NCI-H1092 treated with DMSO at 0.1 percent for 48 hours (cell line): ENCODE data around the gene DMD.

Experiments
- DNase-seq: peaks from one replicate; lab custom pipeline; 2025; lab: John Stamatoyannopoulos, UW

DMD gene

GRCh38 chrX:31228909-31229308 lies 1982.4 kb downstream of the DMD start:
- no peak for DNase-seq

GRCh38 chrX:31228415-31228832 lies 1982.9 kb downstream of the DMD start:
- DNase-seq, result no peak

GRCh38 chrX:31227250-31227649 lies 1984.1 kb downstream of the DMD start:
- no peak for DNase-seq

- no peak for DNase-seq
Measured at GRCh38 chrX:31225819-31226218, 1985.5 kb downstream of the DMD start.

GRCh38 chrX:31224381-31225012 lies 1986.9 kb downstream of the DMD start:
- no peak for DNase-seq

GRCh38 chrX:31223817-31224216 lies 1987.5 kb downstream of the DMD start:
- DNase-seq, result no peak

- DNase-seq, result no peak
Measured at GRCh38 chrX:31222946-31223345, 1988.4 kb downstream of the DMD start.

GRCh38 chrX:31219174-31219573 lies 1992.2 kb downstream of the DMD start:
- DNase-seq, result no peak

GRCh38 chrX:31217084-31217483 lies 1994.3 kb downstream of the DMD start:
- no peak for DNase-seq

GRCh38 chrX:31215277-31215815 lies 1996.0 kb downstream of the DMD start:
- no peak for DNase-seq

GRCh38 chrX:31213941-31214340 lies 1997.4 kb downstream of the DMD start:
- DNase-seq, result peak; percentile 14

- DNase-seq, result peak; percentile 5
Measured at GRCh38 chrX:31212856-31213748, 1998.2 kb downstream of the DMD start.

GRCh38 chrX:31209005-31209628 lies 2002.2 kb downstream of the DMD start:
- no peak for DNase-seq

GRCh38 chrX:31201503-31201902 lies 2009.8 kb downstream of the DMD start:
- DNase-seq, result no peak

- DNase-seq, result no peak
Measured at GRCh38 chrX:31200430-31200829, 2010.9 kb downstream of the DMD start.

- no peak for DNase-seq
Measured at GRCh38 chrX:31199840-31200114, 2011.6 kb downstream of the DMD start.

- no peak for DNase-seq
Measured at GRCh38 chrX:31199056-31199839, 2012.1 kb downstream of the DMD start.

GRCh38 chrX:31190221-31190975 lies 2021.0 kb downstream of the DMD start:
- no peak for DNase-seq

GRCh38 chrX:31186693-31187338 lies 2024.5 kb downstream of the DMD start:
- no peak for DNase-seq

GRCh38 chrX:31185884-31186283 lies 2025.5 kb downstream of the DMD start:
- DNase-seq, result no peak
